Measurements from ENCODE around the gene SRPK2.
"Not testable (repeated sequence)": the region's sequence is repeated elsewhere in the genome, so short reads cannot be mapped to it uniquely, and the experiment has no call there.

Gene SRPK2

GRCh38 chr7:105388356-105389087 is at the start of gene SRPK2:
Gene SRPK2, minus strand, starts transcription at chr7:105388921.
- Histone ChIP-seq H3K36me3 (ENCODE audit: insufficient read depth, low read length) (no peaks in the 10 kb centered on the region; the same call in 1 of the 2 replicates), H3K79me2 (ENCODE audit: insufficient read depth, low read length) (no peaks in the 10 kb centered on the region), H3K27ac (ENCODE audit: low read depth, low read length, poor library complexity, severe bottlenecking) (no peak within 1 kb of the TSS), H3K9me3 (ENCODE audit: low read length) (no peaks in the 10 kb centered on the region), H3K27me3 (ENCODE audit: insufficient read depth, low read length) (no peaks in the 10 kb centered on the region), H3K4me3 (ENCODE audit: low read depth, low read length, poor library complexity, severe bottlenecking) (peak within 1 kb of the TSS; percentile 98), H3K9ac (ENCODE audit: low read length) (peak within 1 kb of the TSS; percentile 93), H4K20me1 (ENCODE audit: insufficient read depth, low read length) (0 out of 2 replicates have a peak, but pooled peaks cover 4% of the 10 kb centered on the region), H3K9me2 (ENCODE audit: low read depth, low read length) (no peaks in the 10 kb centered on the region), H3F3A (ENCODE audit: insufficient read depth, low read length) (peaks cover 5% of the 10 kb centered on the region; the same call in 1 of the 2 replicates), H3K4me1 (ENCODE audit: insufficient read depth, low read length, severe bottlenecking) (peaks cover 16% of the 10 kb centered on the region), H3K4me2 (ENCODE audit: low read length) (peak within 1 kb of the TSS; percentile 94), H2AFZ (ENCODE audit: low read length) (peak within 1 kb of the TSS; percentile 20; the same call in 1 of the 2 replicates)
- TF ChIP-seq EZH2 (IDR thresholded peaks at IDR 0.05; ENCODE audit: borderline replicate concordance, low read length), result no peak
- no peak for TF ChIP-seq CTCF (IDR thresholded peaks at IDR 0.05; ENCODE audit: low read length)

- Histone ChIP-seq H3K9me3 (ENCODE audit: low read length) (no peaks in the 10 kb centered on the region), H3F3A (ENCODE audit: insufficient read depth, low read length) (no peaks in the 10 kb centered on the region), H3K4me1 (ENCODE audit: insufficient read depth, low read length, severe bottlenecking) (peaks cover 6% of the 10 kb centered on the region), H4K20me1 (ENCODE audit: insufficient read depth, low read length) (no peaks in the 10 kb centered on the region), H2AFZ (ENCODE audit: low read length) (no peak overlapping the region), H3K27ac (ENCODE audit: low read depth, low read length, poor library complexity, severe bottlenecking) (no peak overlapping the region), H3K36me3 (ENCODE audit: insufficient read depth, low read length) (no peaks in the 10 kb centered on the region), H3K4me3 (ENCODE audit: low read depth, low read length, poor library complexity, severe bottlenecking) (no peak overlapping the region), H3K9ac (ENCODE audit: low read length) (no peak overlapping the region), H3K27me3 (ENCODE audit: insufficient read depth, low read length) (no peaks in the 10 kb centered on the region), H3K9me2 (ENCODE audit: low read depth, low read length) (no peaks in the 10 kb centered on the region), H3K79me2 (ENCODE audit: insufficient read depth, low read length) (no peaks in the 10 kb centered on the region), H3K4me2 (ENCODE audit: low read length) (no peak overlapping the region)
- TF ChIP-seq CTCF (IDR thresholded peaks at IDR 0.05; ENCODE audit: low read length), result no peak
- TF ChIP-seq EZH2 (IDR thresholded peaks at IDR 0.05; ENCODE audit: borderline replicate concordance, low read length), result no peak
Measured at GRCh38 chr7:105438254-105438653, 49.5 kb upstream of the SRPK2 start.

GRCh38 chr7:105437356-105437755 is 48.6 kb upstream of the SRPK2 start:
- H4K20me1 ChIP-seq (ENCODE audit: insufficient read depth, low read length); H3K36me3 ChIP-seq (ENCODE audit: insufficient read depth, low read length); H3K9me3 ChIP-seq (ENCODE audit: low read length); H3F3A ChIP-seq (ENCODE audit: insufficient read depth, low read length); H2AFZ ChIP-seq (ENCODE audit: low read length); H3K79me2 ChIP-seq (ENCODE audit: insufficient read depth, low read length); H3K4me2 ChIP-seq (ENCODE audit: low read length); H3K9me2 ChIP-seq (ENCODE audit: low read depth, low read length); H3K4me1 ChIP-seq (ENCODE audit: insufficient read depth, low read length, severe bottlenecking); H3K27ac ChIP-seq (ENCODE audit: low read depth, low read length, poor library complexity, severe bottlenecking); H3K9ac ChIP-seq (ENCODE audit: low read length); H3K27me3 ChIP-seq (ENCODE audit: insufficient read depth, low read length); H3K4me3 ChIP-seq (ENCODE audit: low read depth, low read length, poor library complexity, severe bottlenecking): not testable (repeated sequence)

Data from OCI-LY1 (cell line).